ENCODE measurements around the gene CCDC57. TPM values are rescaled to one million over a fixed set of nuclear protein-coding genes. Genes with fewer than 3 reads are reported as not detected.
A peak's percentile ranks its signal among the peaks of the same experiment; 100 is the strongest.

CCDC57 gene
- total and polyA plus RNA-seq, 9 of the 15 experiments (the other 6 are each of a cell fraction or from before 2014, with no cell fraction given): 0.83 to 36.2 (median 13.6) TPM

GRCh38 chr17:82051776-82052637 is 160.6 kb downstream of the CCDC57 start, which contains the start of the genes GPS1 and RFNG:
Gene GPS1 (plus strand): TSS chr17:82051898. CDS start chr17:82051932, 34 bp downstream.
Gene RFNG (minus strand): TSS chr17:82051811. CDS start chr17:82051766, 45 bp downstream.
- Histone ChIP-seq H3K9ac (ENCODE audit: insufficient read depth in 1 of 2, low read depth in 2 of 2, low read length in 2 of 2) (peak within 1 kb of the TSS; percentile 80 to 97), H3K27me3 (ENCODE audit: control insufficient read depth in 2 of 2, insufficient read depth in 2 of 2, low read length in 2 of 2) (no peaks in the 10 kb centered on the region), H3K9me1 (ENCODE audit: control insufficient read depth, insufficient read depth, low read length) (peaks cover 2% of the 10 kb centered on the region), H3K4me1 (replicated peaks in 1 of 2; ENCODE audit: control insufficient read depth in 2 of 2, insufficient read depth in 2 of 2, low read length in 2 of 2) (peaks cover 6 to 92% of the 10 kb centered on the region in 2 experiments; a peak in 3 of 5 replicates), H3K9me3 (replicated peaks; ENCODE audit: control insufficient read depth, insufficient read depth, low read depth, low read length) (no peaks in the 10 kb centered on the region), H2AFZ (ENCODE audit: low read depth, low read length) (peak within 1 kb of the TSS; percentile 45), H3K27ac (ENCODE audit: extremely low read depth, low read depth, low read length) (peak within 1 kb of the TSS; percentile 68), H3K36me3 (ENCODE audit: control insufficient read depth, insufficient read depth, low read length) (peaks cover 75% of the 10 kb centered on the region; the same call in 2 of the 3 replicates), H4K20me1 (replicated peaks; ENCODE audit: control insufficient read depth, insufficient read depth, low read length) (0 out of 2 replicates have a peak, but pooled peaks cover 9% of the 10 kb centered on the region), H3K4me2 (ENCODE audit: insufficient read depth, low read length) (peak within 1 kb of the TSS; percentile 88), H3K4me3 (peak within 1 kb of the TSS; percentile 98), H3K79me2 (ENCODE audit: control insufficient read depth, insufficient read depth, low read length) (peaks cover 28% of the 10 kb centered on the region)
- FAIRE-seq (no peak), DNase-seq (ENCODE audit: extremely low read depth in 1 of 4, low spot score in 3 of 4) (peak; percentile 85 to 88 (median 86)), ATAC-seq (peak; percentile 87)
- intact Hi-C loops (cut with micrococcal nuclease): no loop called here
- no TSS peak for BruUV-seq (replicated peaks)
- ChIA-PET CTCF (ENCODE audit: low intra/inter-chr PET ratio) (no interaction called here), POLR2A (interaction anchor here (0.6 to 1.8 kb wide), 4 partner anchors 11 to 161 kb away, joined by 3 to 7 read pairs (median 3); no protein-coding TSS in a partner anchor)
- in situ Hi-C loops (cut with MboI): no loop called here
- under 1% methylated on average over 49 of the region's 94 CpGs for WGBS (ENCODE audit: insufficient coverage, low coverage, missing lambda C conversion rate)
- TF ChIP-seq E2F6 (IDR thresholded peaks at IDR 0.05; ENCODE audit: borderline replicate concordance in 1 of 2, extremely low read depth in 1 of 2, insufficient read depth in 1 of 2, insufficient read length in 1 of 2, low read depth in 1 of 2, low read length in 1 of 2, poor library complexity in 1 of 2, severe bottlenecking in 1 of 2) (peak in 1 of 2 experiments; percentile 3), HNRNPH1 (optimal IDR thresholded peaks at IDR 0.05; ENCODE audit: low read depth, low read length) (no peak), CXXC5 (CRISPR knock-in tag; IDR thresholded peaks at IDR 0.05) (peak; percentile 96), TAF1 (IDR thresholded peaks at IDR 0.05; ENCODE audit: control insufficient read depth, extremely low read depth, insufficient read depth, low read length, severe bottlenecking) (peak; percentile 38), BMI1 (IDR thresholded peaks at IDR 0.05; ENCODE audit: low read length) (no peak), NR2C2 (CRISPR knock-in tag; IDR thresholded peaks at IDR 0.05) (peak; percentile 98), NR2C2 (tag; IDR thresholded peaks at IDR 0.05) (peak; percentile 100), MYC (IDR thresholded peaks at IDR 0.05; ENCODE audit: low read depth, low read length) (peak; percentile 39; the same call in 1 of the 2 replicates), MYC (CRISPR knock-in tag; IDR thresholded peaks at IDR 0.05; ENCODE audit: borderline replicate concordance, low read depth) (no peak), FOXM1 (IDR thresholded peaks at IDR 0.05; ENCODE audit: low read depth) (no peak), FOXM1 (CRISPR knock-in tag; IDR thresholded peaks at IDR 0.05; ENCODE audit: low read depth) (0 out of 2 replicates have a peak, but pooled peaks have one; percentile 42), POLR2G (IDR thresholded peaks at IDR 0.05; ENCODE audit: low read depth, low read length) (peak; percentile 59), SIX5 (IDR thresholded peaks at IDR 0.05; ENCODE audit: borderline replicate concordance in 1 of 2, insufficient read depth in 1 of 2, low read depth in 1 of 2, low read length in 2 of 2) (0 out of 4 replicates have a peak, but pooled peaks of 1 of the 2 experiments have one; percentile 15), KDM5B (IDR thresholded peaks at IDR 0.05; ENCODE audit: insufficient replicate concordance, low read depth, low read length) (peak; percentile 22)
